AG04449 (cell line): ENCODE results near the gene CACNA1C.

Source experiments
- CTCF ChIA-PET: fragments of 350-600 bp; formaldehyde crosslinking; extraction: SDS; loops from one replicate; lab custom pipeline; 2021; ENCODE audit warnings: antibody characterized with exemption; lab: Yijun Ruan, JAX
- POLR2A ChIA-PET: fragments of 400-600, 350-600 bp; formaldehyde crosslinking; extraction: SDS; loops from one replicate; lab custom pipeline; 2020; ENCODE audit warnings: antibody characterized with exemption, inconsistent platforms; lab: Yijun Ruan, JAX
- DNase-seq: peaks from one replicate; pipeline ENCODE4 v3.0.0-alpha.2; 2010; ENCODE audit warnings: low read depth, low spot score
- H3K4me3 ChIP-seq: 2 replicates; pipeline ENCODE4 v1.5.1; 2011; ENCODE audit warnings: low read depth, mild to moderate bottlenecking, control low read depth, low read length
- TF ChIP-seq, protein P1 (sequence below): IDR thresholded peaks from one replicate; pipeline ENCODE4 v1.5.1; 2011; ENCODE audit warnings: mild to moderate bottlenecking, moderate library complexity, low read length, control low read depth, inconsistent platforms; ENCODE audit not compliant: insufficient read depth; ENCODE audit errors: missing control alignments

Gene CACNA1C

DNA sequence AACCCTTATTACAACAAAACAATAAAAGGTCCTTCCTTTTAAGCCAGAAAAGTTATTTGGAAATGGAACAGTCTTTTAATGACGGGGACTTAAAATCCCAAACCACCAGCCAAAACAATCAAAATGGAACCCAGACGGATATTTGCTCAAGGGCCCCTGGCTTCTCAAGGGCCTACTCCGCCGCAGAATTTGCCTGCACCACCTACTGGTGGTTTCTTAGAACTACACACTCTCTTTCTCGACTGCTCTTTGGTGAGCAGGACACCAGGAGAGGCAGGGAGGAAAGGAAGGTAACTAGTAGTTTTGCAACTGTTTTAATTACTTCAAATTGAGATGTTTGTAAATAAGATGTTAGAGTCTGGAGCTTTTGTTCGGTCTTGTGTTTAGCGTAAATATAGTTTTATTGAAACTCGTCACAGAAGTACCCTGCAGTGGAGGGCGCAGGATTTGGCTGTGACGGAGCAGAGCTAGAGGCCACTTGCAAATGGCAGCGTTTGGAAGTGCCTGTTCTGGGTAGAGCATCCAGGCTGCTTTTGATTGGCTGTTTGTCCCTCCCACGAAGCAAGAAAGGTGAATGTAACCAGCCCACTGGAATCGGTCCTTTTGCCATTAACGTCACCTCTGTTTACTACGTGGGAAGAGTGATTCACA is 238.5 kb downstream of the CACNA1C start:
- no peak for DNase-seq
- ChIA-PET POLR2A (no interaction called here), CTCF (interaction anchor here (0.8 to 3.4 kb wide), 18 partner anchors 9 to 500 kb away, joined by 3 to 19 read pairs (median 4); no protein-coding TSS in a partner anchor)
- H3K4me3 ChIP-seq, result no peak overlapping the region
- TF ChIP-seq, protein P1, sequence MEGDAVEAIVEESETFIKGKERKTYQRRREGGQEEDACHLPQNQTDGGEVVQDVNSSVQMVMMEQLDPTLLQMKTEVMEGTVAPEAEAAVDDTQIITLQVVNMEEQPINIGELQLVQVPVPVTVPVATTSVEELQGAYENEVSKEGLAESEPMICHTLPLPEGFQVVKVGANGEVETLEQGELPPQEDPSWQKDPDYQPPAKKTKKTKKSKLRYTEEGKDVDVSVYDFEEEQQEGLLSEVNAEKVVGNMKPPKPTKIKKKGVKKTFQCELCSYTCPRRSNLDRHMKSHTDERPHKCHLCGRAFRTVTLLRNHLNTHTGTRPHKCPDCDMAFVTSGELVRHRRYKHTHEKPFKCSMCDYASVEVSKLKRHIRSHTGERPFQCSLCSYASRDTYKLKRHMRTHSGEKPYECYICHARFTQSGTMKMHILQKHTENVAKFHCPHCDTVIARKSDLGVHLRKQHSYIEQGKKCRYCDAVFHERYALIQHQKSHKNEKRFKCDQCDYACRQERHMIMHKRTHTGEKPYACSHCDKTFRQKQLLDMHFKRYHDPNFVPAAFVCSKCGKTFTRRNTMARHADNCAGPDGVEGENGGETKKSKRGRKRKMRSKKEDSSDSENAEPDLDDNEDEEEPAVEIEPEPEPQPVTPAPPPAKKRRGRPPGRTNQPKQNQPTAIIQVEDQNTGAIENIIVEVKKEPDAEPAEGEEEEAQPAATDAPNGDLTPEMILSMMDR, result peak; percentile 53

DNA sequence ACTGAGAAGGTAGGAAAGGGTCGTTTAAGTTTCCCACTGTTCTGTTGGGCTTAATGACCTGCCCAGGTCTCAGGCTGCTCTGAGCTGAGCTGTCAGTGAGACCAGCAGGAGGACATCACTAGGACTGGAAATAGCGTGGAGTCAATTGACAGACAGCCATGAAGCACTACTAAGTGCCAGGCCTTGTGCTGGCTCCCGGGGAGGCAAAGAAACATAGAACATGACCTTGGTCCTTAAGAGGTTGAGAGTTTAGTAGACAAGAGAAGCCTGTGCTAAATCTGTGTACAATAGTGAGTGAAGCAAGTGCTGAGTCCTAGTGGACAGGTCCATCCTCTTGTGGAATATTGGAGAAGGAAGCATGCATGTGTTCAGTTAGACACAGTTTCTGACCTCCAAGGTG is 239.2 kb downstream of the CACNA1C start:
- no peak for DNase-seq
- ChIA-PET CTCF (interaction anchor here (0.8 to 3.4 kb wide), 18 partner anchors 9 to 501 kb away, joined by 3 to 19 read pairs (median 4); no protein-coding TSS in a partner anchor), POLR2A (no interaction called here)
- H3K4me3 ChIP-seq, result no peak overlapping the region
- TF ChIP-seq, protein P1, result no peak

DNA sequence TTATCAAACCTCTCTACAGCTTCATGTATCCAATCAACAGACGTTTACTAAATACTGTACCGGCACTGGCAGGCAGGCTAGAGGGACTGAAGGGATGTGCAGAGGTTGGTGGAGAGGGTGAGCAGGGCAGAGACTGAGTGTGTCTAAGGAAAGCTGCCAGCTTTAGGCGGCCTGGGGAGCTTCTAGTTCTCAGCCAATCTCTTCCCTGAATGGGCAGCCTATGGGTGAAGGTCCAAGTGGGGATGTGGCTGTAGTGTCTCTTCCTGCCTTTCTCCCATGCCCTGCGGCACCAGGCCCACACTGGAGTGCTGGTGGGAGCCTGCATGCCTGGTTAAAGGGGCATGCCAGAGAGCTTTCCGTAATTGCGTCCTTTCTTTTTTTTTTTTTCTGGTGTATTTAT is 239.8 kb downstream of the CACNA1C start:
- ChIA-PET CTCF (interaction anchor here (0.8 to 3.1 kb wide), 7 partner anchors 8 to 291 kb away, joined by 3 to 19 read pairs (median 4); no protein-coding TSS in a partner anchor), POLR2A (no interaction called here)
- H3K4me3 ChIP-seq, result no peak overlapping the region
- no peak for DNase-seq
- TF ChIP-seq, protein P1, result no peak

DNA sequence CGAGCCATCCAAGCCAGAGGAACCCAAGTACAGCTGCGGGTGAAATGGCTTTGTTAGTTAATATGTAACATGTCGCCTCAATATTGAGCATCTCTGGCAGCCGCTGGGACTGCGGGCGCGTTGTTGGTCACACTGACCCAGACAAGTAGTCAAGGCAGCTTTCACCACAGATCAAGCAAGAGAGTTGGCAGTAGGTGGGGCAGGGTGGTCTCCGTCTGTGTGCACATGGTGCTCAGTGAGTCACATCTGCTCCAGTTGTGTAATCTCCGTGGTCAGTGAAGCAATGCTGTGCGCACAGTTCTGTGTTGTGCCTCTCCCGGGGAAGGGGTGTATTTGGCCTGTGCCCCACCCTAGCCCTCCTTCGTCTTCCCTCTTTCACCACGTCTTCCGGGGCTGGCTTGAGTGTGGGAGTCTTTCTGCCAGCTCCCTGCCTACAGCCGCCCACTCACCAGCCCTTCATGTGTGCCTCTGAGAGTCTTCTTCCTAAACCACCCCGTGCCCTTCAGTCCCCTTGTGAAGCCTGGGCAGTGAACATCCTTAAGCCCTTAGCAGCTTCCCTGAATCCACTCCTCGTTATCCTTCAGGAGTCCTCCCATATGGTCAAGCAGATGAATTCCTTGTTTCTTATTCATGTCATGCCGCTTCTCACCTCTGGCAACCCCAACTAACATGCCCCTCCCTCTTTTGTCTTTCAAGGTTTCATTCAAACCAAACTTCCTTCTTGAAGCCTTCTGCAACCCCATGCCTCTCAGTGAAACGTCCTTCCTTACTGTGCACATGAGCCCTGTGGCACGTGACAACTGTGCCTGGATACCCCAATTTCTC is 242.1 kb downstream of the CACNA1C start:
- POLR2A ChIA-PET, result no interaction called here
- DNase-seq, result no peak
- TF ChIP-seq, protein P1, result no peak
- H3K4me3 ChIP-seq, result no peak overlapping the region
- CTCF ChIA-PET, result interaction anchor here (1.0 to 2.5 kb wide), 6 partner anchors 9 to 259 kb away, joined by 3 to 14 read pairs (median 4); no protein-coding TSS in a partner anchor

DNA sequence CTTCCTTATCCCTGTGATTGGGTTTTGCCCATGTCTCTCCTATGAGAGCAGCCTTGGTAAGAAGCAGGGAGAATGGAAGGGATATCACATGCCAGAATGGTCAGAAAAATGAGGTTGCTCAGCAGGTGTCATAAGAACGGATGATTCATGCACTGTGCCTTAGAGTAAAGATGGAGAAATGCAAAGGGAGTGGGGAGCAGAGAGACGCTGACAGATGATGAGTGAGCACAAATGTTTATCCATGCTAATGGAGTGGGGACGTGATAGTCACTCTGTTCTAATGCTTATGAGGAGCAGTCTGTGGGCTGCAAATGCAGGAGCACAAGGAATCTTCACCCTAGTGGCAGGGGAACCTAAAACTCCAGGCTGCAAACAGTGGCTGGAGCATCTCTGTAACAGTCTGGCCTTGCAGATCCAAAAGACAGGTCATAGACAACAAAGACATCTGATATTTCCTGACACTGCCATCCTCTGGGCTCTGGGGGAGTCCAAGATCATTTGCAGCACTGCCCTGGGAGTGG is 243.2 kb downstream of the CACNA1C start:
- no peak for DNase-seq
- CTCF ChIA-PET, result interaction anchor here (1.6 to 1.7 kb wide), 2 partner anchors 10 to 261 kb away, joined by 3 read pairs; no protein-coding TSS in a partner anchor

More for the DNA sequence above, 243.2 kb downstream of the CACNA1C start:
- TF ChIP-seq, protein P1, result no peak
- POLR2A ChIA-PET, result interaction anchor here (0.6 kb wide), 1 partner anchor 8 kb away, joined by 3 read pairs; no protein-coding TSS in a partner anchor
- no peak overlapping the region for H3K4me3 ChIP-seq
